Right renal cortex interstitium (tissue), 3 donors: ENCODE measurements around the gene HCN2. TPM values are rescaled to one million over a fixed set of nuclear protein-coding genes. Genes with fewer than 3 reads are reported as not detected.
"Not testable (repeated sequence)": the region's sequence is repeated elsewhere in the genome, so short reads cannot be mapped to it uniquely, and the experiment has no call there.

Experiments
- DNase-seq, 3 donors: peaks; one replicate each; pipeline ENCODE4 v3.0.0-alpha.2; 2013; ENCODE audit warnings: low read depth in 3 of 3, low spot score in 2 of 3
- polyA plus RNA-seq, 3 donors: library from polyadenylated mRNA; unstranded; fragments of 120-200 nt; gene quantifications; one replicate each; pipeline ENCODE4 v1.2.1, GENCODE V29; 2013; ENCODE audit not compliant: insufficient read length in 3 of 3

HCN2 gene
- polyA plus RNA-seq, 3 donors: 0.17 to 0.25 (median 0.24) TPM

DNA sequence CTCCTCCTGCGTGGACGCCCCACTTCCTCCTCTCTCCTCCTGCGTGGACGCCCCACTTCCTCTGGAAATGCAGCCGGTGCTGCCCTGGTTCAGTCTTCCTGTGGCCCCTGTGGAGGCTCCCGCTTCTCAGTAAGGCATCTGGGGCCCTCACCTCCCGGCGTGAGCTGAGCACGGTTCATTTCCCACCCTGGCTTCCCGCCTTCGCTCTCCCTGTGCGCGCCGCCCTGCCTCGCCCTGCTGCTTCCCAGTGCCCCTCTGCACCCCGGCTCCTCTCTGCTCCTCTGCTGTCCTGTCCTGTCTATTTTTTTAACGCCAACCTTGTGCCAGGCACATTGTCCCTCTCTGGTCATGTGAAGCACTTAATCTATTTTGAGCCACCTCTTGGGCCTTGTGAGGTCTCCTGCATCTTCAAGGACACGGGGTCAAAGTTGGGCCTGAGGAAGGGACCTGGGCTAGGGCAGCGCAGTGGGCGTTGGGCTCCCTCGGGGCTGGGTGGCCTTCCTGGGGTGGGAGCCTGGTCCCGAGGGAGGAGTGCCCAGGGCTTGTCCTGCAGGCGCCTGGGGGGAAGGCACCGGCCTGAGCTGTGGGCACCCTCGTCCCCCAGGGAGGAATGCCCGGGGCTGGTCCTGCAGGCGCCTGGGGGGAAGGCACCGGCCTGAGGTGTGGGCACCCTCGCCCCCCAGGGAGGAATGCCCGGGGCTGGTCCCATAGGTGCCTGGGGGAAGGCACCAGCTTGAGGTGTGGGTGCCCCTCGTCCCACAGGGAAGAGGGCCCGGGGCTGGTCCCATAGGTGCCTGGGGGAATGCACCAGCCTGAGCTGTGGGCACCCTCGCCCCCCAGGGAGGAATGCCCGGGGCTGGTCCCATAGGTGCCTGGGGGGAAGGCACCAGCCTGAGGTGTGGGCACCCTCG lies 13.0 kb downstream of the HCN2 start:
- no peak for DNase-seq

DNA sequence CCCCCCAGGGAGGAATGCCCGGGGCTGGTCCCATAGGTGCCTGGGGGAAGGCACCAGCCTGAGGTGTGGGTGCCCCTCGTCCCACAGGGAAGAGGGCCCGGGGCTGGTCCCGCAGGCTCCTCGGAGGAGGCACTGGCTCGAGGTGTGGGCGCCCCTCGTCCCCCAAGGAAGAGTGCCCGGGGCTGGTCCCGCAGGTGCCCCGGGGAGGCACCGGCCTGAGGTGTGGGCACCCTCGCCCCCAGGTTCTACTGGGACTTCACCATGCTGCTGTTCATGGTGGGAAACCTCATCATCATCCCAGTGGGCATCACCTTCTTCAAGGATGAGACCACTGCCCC lies 13.6 kb downstream of the HCN2 start:
- not testable (repeated sequence) for DNase-seq

DNA sequence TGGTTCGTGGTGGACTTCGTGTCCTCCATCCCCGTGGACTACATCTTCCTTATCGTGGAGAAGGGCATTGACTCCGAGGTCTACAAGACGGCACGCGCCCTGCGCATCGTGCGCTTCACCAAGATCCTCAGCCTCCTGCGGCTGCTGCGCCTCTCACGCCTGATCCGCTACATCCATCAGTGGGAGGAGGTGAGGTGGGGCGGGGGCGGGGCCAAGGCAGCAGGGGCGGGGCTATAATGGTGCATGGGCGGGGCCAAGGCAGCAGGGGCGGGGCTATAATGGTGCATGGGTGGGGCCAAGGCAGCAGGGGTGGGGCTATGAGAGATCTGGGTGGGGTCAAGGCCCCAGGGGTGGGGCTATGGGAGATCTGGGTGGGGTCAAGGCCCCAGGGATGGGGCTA lies 14.1 kb downstream of the HCN2 start:
- not testable (repeated sequence) for DNase-seq

DNA sequence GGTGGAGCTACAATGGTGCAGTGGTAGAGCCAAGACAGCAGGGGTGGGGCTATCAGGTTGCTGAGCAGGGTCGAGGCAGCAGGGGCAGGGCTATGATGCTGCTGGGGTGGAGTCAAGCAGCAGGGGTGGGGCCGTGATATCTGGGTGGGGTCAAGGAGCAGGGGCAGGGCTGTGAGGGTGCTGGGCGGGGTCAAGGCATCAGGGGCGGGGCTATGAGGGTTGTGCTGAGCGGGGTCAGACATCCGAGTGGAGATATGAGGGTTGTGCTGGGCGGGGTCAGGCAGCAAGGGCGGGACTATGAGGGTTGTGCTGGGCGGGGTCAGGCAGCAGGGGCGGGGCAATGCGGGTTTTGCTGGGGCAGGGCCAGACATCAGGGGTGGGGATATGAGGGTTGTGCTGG lies 14.7 kb downstream of the HCN2 start:
- no peak for DNase-seq

DNA sequence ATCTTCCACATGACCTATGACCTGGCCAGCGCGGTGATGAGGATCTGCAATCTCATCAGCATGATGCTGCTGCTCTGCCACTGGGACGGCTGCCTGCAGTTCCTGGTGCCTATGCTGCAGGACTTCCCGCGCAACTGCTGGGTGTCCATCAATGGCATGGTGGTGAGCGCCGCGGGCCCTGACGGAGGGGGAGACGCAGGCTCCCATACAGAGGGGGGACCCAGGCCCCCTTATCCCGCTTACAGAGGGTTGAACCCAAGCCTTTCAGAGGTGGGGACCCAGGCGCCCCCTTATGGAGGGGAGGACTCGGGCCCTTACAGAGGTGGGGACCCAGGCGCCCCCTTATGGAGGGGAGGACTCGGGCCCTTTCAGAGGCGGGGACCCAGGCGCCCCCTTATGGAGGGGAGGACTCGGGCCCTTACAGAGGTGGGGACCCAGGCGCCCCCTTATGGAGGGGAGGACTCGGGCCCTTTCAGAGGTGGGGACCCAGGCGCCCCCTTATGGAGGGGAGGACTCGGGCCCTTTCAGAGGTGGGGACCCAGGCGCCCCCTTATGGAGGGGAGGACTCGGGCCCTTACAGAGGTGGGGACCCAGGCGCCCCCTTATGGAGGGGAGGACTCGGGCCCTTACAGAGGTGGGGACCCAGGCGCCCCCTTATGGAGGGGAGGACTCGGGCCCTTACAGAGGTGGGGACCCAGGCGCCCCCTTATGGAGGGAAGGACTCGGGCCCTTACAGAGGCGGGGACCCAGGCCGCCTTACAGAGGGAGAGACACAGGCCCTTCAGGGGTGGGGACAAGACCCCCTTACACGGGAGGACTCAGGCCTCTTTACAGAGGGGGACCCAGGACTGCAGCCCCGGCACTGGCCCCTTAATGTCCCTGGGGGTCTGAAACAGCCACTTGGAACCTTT lies 15.6 kb downstream of the HCN2 start:
- DNase-seq: not testable (repeated sequence)

DNA sequence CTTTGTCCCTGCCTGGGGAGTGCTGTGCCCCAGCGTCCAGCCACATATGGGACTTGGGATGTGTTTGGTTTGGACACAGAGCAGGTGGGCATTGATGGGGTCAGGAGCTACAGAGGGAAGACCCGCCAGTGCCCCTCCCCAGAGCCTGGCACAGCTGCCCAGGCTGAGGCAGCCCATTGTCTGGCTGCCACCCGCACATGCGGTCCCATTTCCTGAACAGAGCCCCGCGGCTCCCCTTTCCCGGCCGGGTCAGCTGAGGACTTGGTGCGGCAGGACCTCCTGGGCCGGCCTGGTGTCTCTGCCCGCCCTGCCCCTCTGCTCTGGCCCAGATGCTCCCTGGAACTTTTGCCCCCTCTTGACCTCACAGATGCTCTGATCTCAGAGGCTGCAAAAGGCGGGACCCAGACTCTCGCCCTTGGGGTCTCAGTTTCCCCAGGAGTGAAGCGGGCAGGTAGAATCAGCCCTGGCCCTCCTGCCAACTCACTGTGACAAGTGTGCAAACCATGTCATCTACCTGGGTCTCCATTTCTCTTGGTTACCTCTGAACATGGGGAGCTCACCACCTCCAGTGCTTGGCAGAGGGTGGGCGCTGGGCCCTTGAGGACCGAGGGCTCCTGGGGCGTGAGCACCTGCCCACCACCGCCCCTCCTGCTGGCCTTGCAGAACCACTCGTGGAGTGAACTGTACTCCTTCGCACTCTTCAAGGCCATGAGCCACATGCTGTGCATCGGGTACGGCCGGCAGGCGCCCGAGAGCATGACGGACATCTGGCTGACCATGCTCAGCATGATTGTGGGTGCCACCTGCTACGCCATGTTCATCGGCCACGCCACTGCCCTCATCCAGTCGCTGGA lies 17.8 kb downstream of the HCN2 start:
- DNase-seq: no peak

DNA sequence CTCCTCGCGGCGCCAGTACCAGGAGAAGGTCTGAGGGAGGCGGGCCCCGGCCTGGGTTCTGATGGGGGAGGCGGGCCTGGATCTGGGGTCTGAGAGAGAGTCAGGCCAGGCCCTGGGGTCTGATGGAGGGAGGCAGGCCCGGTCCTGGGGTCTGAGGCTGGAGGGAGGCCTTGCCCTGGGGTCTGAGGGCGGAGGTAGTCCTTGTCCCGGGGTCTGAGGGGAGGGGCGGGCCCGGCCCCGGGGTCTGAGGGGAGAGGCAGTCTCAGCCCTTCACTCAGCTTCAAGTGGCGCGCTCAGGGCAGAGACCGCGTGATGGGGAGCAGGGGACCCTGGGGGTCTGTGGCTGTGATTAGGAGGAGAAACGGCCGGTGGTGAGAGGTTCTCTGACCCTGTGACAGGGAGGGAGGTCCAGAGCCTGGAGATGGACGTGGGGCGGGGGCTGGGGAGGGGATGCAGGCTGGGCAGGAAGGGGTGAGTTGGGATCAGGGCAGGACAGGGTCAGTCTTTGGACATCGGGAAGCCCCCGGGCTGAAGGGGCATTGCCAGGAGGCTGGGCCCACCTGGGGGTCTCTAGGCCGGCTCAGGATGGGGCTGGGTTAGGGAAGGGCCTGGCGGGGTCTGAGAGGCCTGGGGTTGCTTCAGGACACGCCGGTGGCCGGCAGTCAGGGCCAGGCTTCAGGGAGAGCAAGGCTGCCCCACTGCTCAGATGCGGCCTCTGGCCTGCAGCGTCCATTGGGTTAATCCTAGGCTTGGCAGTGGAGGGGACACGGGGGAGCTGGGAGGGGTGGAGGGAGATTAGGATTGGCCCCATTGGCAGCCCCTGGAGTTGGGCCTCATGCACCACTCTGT lies 18.7 kb downstream of the HCN2 start:
- DNase-seq: no peak

DNA sequence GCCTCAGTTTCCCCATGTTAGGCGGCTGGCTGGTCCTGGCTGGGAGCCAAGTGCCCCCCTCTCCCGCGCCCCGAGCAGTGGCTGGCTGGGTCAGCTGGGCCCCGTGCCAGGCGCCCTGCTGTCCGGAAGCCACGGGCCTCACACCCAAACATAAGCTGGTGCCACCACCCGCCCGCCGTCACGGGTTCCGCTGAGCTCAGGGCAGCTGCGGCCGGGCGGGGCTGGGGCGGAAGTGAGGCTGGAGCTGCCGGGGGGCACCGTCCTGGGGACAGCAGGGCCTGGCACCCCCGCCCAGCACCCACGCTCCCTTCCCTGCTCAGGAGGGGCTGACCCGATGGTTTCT lies 19.3 kb downstream of the HCN2 start:
- no peak for DNase-seq

DNA sequence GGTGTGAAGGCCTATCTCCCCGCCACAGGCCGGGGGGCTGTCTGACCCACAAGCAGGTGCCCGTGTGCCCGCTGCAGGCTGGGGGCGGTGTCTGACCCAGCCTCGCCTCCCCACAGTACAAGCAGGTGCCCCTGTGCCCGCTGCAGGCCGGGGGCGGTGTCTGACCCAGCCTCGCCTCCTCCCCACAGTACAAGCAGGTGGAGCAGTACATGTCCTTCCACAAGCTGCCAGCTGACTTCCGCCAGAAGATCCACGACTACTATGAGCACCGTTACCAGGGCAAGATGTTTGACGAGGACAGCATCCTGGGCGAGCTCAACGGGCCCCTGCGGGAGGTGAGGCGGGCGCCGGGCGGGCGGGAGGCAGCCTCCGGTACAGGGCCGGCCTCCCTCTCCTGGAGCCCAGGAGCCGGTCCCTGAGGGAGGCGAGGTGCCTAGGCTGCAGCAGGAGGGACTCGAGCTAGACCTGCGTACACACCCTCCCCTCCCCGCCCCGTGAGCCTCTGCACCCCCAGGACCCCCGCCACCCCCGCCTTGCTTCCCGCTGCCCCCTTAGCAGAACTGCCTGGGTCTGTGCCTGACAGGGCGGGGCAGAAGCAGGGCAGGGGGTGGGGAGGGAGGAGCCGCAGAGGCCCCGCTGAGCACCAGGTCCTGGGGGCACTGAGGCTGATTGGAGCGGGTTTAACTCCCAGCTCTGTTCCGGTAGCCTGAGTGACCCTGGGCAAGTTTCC lies 20.6 kb downstream of the HCN2 start:
- DNase-seq: no peak

DNA sequence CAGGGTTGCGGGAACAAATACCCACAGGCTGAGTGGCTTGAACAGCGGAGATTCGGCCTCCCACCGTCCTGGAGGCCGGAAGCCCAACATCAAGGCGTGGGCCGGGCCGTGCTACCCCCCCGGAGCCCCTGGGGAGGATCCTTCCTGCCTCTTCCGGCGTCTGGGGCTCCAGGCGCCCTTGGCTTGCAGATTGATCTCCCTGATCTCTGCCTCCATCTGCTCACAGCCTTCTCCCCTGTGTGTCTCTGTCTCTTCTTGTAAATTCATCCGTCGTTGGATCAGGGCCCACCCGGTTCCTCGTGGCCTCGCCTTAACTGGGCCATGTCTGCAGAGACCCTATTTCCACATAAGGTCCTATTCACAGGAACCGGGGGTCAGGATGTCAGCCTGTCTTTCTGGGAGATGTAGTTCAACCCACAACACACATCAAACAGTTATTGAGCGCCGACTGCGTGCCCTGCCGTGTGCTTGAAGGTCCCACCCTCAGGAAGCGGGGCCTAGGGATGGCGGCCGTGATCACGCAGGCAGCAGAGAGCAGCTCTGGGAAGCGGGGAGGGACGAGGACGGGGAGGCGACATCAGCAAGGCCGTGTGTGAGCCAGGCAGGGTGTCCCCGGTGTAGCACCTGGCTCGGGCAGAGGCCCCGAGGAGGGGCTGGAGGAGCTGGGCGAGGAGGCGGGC lies 21.3 kb downstream of the HCN2 start:
- DNase-seq: no peak

DNA sequence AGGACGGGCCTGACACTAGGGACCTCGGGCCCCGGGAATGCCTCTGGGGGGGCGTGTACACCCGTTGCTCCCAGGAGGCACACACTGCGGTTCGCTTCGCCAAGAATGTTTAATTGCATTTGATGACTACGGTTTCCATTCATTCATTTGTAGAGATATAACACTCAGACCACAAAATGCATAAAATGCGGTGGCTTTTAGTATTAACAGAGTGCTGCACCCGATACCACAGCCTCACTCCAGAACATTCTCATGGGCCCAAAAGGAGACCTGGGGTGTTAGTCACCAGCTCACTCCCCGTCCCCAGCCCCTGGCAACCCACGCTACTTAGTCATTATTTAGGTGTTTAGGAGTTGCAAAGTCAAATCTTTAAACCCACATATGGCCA lies 21.8 kb downstream of the HCN2 start:
- no peak for DNase-seq

DNA sequence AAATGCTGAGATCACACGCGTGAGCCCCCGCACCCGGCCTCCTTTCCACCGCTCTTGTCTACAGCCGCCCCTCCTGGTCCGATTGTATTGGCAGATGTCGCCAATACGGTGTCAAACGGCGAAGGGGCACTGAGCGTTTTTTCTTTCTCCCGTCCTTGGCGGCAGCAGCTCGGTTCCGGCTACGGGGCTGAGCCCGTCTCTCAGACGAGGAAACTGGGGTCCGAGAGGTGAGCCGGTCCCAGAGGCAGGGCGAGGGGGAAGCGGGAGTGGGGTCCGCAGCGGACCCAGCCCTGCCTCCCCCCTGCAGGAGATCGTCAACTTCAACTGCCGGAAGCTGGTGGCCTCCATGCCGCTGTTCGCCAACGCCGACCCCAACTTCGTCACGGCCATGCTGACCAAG lies 23.3 kb downstream of the HCN2 start:
- no peak for DNase-seq

DNA sequence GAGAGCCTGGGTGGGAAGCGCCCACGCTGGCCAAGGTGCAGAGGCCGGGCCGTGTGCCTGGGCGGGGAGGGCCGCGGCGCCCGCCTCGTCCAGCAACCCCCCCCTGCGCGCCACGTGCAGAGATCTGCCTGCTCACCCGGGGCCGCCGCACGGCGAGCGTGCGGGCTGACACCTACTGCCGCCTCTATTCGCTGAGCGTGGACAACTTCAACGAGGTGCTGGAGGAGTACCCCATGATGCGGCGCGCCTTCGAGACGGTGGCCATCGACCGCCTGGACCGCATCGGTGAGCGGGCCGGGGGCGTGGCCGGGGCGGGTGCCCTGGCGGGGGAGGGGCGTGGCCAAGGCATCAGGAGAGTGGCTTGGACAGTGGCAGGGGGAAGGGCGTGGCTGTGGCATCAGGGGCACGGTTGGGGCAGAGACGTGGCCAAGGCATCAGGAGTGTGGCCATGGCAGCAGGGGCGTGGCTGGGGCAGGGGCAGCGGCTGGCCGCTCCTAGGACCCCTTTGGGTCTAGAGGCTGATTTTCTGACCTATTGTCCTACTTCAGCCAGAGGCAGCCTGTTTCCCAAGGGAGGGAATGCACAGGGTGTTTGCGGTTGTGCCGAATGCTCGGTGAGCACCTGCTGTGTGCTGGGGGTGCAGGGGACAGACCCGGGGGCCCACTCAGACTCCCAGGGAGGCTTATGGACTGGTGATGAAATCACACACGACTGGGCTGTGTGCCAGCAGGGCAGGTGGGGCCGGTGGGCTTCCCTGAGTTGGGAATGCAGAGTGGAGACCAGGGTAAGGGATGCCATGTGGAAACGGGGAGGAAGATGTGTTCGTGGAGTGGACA lies 24.3 kb downstream of the HCN2 start:
- DNase-seq: no peak

DNA sequence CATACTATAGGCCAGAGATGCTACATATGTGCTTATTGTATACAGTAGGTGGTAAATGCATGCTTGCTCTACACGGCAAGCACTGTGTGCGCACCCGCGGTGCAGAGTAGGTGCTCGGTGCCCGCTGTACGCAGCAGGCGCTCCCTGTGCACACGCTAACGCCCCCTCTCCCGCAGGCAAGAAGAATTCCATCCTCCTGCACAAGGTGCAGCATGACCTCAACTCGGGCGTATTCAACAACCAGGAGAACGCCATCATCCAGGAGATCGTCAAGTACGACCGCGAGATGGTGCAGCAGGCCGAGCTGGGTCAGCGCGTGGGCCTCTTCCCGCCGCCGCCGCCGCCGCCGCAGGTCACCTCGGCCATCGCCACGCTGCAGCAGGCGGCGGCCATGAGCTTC lies 25.9 kb downstream of the HCN2 start:
- DNase-seq: no peak

DNA sequence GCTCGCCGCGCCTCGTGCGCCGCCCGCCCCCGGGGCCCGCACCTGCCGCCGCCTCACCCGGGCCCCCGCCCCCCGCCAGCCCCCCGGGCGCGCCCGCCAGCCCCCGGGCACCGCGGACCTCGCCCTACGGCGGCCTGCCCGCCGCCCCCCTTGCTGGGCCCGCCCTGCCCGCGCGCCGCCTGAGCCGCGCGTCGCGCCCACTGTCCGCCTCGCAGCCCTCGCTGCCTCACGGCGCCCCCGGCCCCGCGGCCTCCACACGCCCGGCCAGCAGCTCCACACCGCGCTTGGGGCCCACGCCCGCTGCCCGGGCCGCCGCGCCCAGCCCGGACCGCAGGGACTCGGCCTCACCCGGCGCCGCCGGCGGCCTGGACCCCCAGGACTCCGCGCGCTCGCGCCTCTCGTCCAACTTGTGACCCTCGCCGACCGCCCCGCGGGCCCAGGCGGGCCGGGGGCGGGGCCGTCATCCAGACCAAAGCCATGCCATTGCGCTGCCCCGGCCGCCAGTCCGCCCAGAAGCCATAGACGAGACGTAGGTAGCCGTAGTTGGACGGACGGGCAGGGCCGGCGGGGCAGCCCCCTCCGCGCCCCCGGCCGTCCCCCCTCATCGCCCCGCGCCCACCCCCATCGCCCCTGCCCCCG lies 26.5 kb downstream of the HCN2 start:
- no peak for DNase-seq

DNA sequence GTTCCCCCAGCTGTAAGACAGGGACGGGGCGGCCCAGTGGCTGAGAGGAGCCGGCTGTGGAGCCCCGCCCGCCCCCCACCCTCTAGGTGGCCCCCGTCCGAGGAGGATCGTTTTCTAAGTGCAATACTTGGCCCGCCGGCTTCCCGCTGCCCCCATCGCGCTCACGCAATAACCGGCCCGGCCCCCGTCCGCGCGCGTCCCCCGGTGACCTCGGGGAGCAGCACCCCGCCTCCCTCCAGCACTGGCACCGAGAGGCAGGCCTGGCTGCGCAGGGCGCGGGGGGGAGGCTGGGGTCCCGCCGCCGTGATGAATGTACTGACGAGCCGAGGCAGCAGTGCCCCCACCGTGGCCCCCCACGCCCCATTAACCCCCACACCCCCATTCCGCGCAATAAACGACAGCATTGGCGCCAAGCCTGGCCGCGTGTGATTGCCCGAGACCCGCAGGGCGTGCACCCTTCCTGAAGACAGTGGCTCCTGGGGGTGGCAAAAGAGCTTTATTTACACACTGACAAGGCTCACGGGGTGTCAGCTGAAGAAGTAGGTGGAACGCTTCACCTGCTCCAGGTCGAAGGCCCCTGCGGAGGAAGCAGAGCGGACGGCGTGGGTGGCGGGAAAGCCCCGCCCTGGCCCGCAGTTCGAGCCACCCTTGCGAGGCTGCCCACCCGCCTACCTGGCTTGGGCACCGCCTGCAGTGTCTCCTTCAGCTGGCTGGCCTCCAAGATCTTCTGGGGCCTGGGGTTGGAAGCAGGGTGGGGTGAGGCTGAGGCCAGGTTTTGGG lies 27.3 kb downstream of the HCN2 start:
- DNase-seq: no peak
